T-helper 17 cell (primary cell): ENCODE results near the gene RPS6KA2. TPM values are rescaled to one million over a fixed set of nuclear protein-coding genes. Genes with fewer than 3 reads are reported as not detected.
A peak's percentile ranks its signal among the peaks of the same experiment; 100 is the strongest.

Experiments
- ATAC-seq: fragments of 150-1000 bp; cut with Tn5 transposase; 2 replicates; pipeline ENCODE4 v1.10.0; 2021; ENCODE audit warnings: mild to moderate bottlenecking, moderate library complexity
- DNase-seq, 3 donors: peaks; one replicate each; pipeline versions ENCODE4 v3.0.0 to v3.0.0-alpha.2; 2020 to 2021
- H3K9me3 ChIP-seq: one replicate; pipeline ENCODE4 v1.7.0; 2013; ENCODE audit warnings: low read length, mild to moderate bottlenecking; ENCODE audit not compliant: control insufficient read depth, poor library complexity, severe bottlenecking
- H3K27ac Mint-ChIP-seq: one replicate; pipeline ENCODE4 v1.8.0; 2022; ENCODE audit warnings: mild to moderate bottlenecking, moderate library complexity, mixed read lengths
- H3K27me3 Mint-ChIP-seq: one replicate; pipeline ENCODE4 v1.8.0; 2022; ENCODE audit warnings: mixed read lengths
- H3K36me3 Mint-ChIP-seq: one replicate; pipeline ENCODE4 v1.8.0; 2022; ENCODE audit warnings: low read depth, mixed read lengths
- H3K4me1 Mint-ChIP-seq: one replicate; pipeline ENCODE4 v1.8.0; 2022; ENCODE audit warnings: mild to moderate bottlenecking, mixed read lengths
- H3K4me3 Mint-ChIP-seq: one replicate; pipeline ENCODE4 v1.8.0; 2022; ENCODE audit warnings: mild to moderate bottlenecking, moderate library complexity, mixed read lengths
- total RNA-seq, 4 donors: library from RNA in 2 of 4; stranded (reverse) in 2 of 4; gene quantifications; one replicate each; pipeline ENCODE4 v1.2.3 and lab custom pipeline; 2022 to 2026

Gene RPS6KA2
- total RNA-seq, 2 donors from 2014 or later, result 3.3 to 5.9 TPM

DNA sequence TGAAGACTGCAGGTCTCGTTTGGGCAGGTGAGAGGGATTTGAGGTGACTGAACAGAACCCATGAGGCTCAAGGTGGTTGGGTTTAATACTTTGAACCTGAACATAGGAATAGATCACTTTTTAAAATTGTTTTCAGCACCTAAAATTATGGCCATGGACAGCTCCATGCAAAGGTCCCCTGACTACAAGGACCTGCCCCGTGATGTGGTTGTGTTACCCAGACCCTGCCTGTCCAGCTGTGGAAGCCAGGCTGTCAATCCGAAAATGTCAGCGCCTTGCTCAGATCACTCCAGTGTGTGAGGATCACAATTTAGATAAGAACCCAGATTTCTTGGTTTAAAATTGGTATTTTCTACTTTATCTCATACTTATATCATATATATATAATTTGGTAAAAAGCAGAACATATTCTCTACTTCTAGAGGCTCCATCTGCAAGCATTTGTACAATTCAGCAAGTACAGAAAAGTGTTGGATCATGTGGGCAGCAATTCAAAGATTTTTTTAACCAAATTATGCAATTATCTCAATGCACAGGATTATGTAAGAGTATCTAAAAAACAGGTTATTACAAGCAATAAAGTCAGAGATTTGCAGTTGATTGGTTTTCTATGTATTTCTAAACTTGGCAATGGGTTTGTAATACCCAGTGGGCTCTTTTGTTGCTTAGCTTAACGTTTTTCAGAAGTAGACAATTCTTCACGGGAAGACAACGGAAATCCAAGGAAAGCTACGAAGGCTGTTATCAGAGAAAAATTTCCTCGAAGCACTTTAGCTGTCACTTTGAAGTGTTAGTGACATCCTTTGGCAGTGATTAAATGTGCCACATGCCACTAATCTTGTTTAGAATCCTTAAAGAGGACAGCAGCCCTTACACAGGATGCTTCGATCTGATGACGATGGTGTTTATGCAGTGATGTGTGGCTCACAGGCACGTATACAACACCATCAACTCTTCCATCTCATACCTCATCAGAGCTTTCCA is 24.1 kb upstream of the RPS6KA2 start:
- no peak for DNase-seq
- no peaks in the 10 kb centered on the region for H3K4me1 Mint-ChIP-seq
- H3K36me3 Mint-ChIP-seq, result no peaks in the 10 kb centered on the region
- no peak overlapping the region for H3K27ac Mint-ChIP-seq
- no peak for ATAC-seq
- H3K4me3 Mint-ChIP-seq, result no peak overlapping the region
- no peaks in the 10 kb centered on the region for H3K27me3 Mint-ChIP-seq
- H3K9me3 ChIP-seq, result no peaks in the 10 kb centered on the region

DNA sequence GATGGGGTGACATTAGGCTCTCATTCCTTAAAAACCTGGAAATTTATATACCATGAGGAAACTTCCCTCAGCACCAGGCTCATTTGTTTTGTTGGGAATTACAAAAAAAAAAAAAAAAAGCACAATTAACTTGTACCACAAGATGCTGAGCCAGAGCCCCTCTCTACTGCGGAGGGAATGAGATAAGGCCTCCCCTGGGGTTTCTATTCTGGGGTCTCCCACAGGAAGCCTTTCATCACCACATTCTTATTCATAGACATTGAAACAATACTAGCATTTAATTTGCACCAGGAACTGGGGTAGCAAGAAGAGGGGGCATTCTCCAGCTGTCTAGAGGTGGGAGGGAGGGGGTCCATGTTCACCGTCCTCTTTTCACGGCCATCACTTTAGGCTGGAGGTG is 23.0 kb upstream of the RPS6KA2 start:
- Mint-ChIP-seq H3K36me3 (no peaks in the 10 kb centered on the region), H3K27ac (no peak overlapping the region), H3K27me3 (no peaks in the 10 kb centered on the region), H3K4me1 (no peaks in the 10 kb centered on the region), H3K4me3 (no peak overlapping the region)
- DNase-seq (no peak), ATAC-seq (no peak)
- H3K9me3 ChIP-seq, result no peaks in the 10 kb centered on the region

DNA sequence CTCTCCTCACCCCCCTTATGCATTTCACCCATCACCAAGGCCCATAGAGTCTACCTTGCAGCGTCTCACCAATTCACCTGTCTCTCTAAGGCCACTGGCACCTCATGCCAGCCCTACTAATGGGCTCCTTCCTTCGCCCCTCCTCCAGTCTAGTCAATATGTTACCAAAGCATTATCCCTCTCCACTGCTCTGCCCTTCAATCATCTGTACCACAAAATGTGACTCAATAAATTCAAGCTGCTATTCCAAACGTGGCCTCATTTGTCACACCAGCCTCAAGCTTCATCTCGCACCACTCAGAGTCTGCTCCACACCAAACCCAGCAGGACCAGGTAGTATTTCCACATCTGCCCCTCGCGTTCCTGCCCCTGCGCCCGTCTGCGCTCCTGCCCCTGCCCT is 21.8 kb upstream of the RPS6KA2 start:
- H3K4me3 Mint-ChIP-seq, result no peak overlapping the region
- no peaks in the 10 kb centered on the region for H3K9me3 ChIP-seq
- H3K27ac Mint-ChIP-seq, result no peak overlapping the region
- DNase-seq (no peak), ATAC-seq (no peak)
- no peaks in the 10 kb centered on the region for H3K36me3 Mint-ChIP-seq
- H3K27me3 Mint-ChIP-seq, result no peaks in the 10 kb centered on the region
- no peaks in the 10 kb centered on the region for H3K4me1 Mint-ChIP-seq

GRCh38 chr6:166647896-166648295 is 20.8 kb upstream of the RPS6KA2 start:
- H3K27ac Mint-ChIP-seq, result no peak overlapping the region
- ATAC-seq (no peak), DNase-seq (no peak)
- H3K4me3 Mint-ChIP-seq, result no peak overlapping the region
- H3K9me3 ChIP-seq, result no peaks in the 10 kb centered on the region
- H3K36me3 Mint-ChIP-seq, result no peaks in the 10 kb centered on the region
- no peaks in the 10 kb centered on the region for H3K4me1 Mint-ChIP-seq
- H3K27me3 Mint-ChIP-seq, result no peaks in the 10 kb centered on the region

- no peaks in the 10 kb centered on the region for H3K4me1 Mint-ChIP-seq
- no peak for DNase-seq
Measured at GRCh38 chr6:166646716-166647115, 19.7 kb upstream of the RPS6KA2 start.

DNA sequence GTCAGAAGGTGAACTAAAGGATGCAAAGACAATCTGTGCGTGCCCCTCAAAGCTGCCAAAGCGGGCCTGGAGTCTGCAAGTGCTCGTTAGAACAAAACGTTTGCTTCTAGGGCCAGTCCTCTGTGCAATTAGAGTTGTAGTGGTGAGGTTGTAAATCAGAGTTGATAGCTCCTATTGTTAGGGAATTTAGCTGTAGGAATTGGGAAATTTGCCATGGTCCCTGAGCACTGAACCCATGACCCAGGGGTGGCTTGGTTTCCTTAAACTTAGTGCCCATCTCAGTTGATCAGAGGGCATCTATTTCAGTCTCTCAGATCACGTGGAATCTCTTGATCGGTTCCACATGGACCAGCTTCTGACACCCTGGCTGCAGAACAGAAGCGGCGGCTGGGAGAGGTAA is 18.8 kb upstream of the RPS6KA2 start:
- Mint-ChIP-seq H3K4me3 (no peak overlapping the region), H3K4me1 (no peaks in the 10 kb centered on the region), H3K27ac (no peak overlapping the region), H3K27me3 (peaks cover under 1% of the 10 kb centered on the region), H3K36me3 (no peaks in the 10 kb centered on the region)
- ATAC-seq (no peak), DNase-seq (no peak)
- H3K9me3 ChIP-seq, result no peaks in the 10 kb centered on the region

More at GRCh38 chr6:166646716-166647115, 19.7 kb upstream of the RPS6KA2 start:
- ATAC-seq, result no peak
- no peaks in the 10 kb centered on the region for H3K36me3 Mint-ChIP-seq
- no peaks in the 10 kb centered on the region for H3K9me3 ChIP-seq
- no peaks in the 10 kb centered on the region for H3K27me3 Mint-ChIP-seq
- no peak overlapping the region for H3K27ac Mint-ChIP-seq
- no peak overlapping the region for H3K4me3 Mint-ChIP-seq

GRCh38 chr6:166644681-166645080 is 17.6 kb upstream of the RPS6KA2 start:
- Mint-ChIP-seq H3K27me3 (peaks cover 13% of the 10 kb centered on the region), H3K4me3 (no peak overlapping the region), H3K4me1 (peaks cover 10% of the 10 kb centered on the region), H3K27ac (no peak overlapping the region), H3K36me3 (peaks cover 2% of the 10 kb centered on the region)
- DNase-seq, result no peak
- no peak for ATAC-seq
- H3K9me3 ChIP-seq, result no peaks in the 10 kb centered on the region

- H3K4me1 Mint-ChIP-seq, result peaks cover 14% of the 10 kb centered on the region
- no peaks in the 10 kb centered on the region for H3K9me3 ChIP-seq
- ATAC-seq (no peak), DNase-seq (no peak)
- H3K4me3 Mint-ChIP-seq, result no peak overlapping the region
- no peak overlapping the region for H3K27ac Mint-ChIP-seq
- H3K27me3 Mint-ChIP-seq, result peaks cover 19% of the 10 kb centered on the region
- peaks cover 2% of the 10 kb centered on the region for H3K36me3 Mint-ChIP-seq
Measured at GRCh38 chr6:166643891-166644590, 17.0 kb upstream of the RPS6KA2 start.

DNA sequence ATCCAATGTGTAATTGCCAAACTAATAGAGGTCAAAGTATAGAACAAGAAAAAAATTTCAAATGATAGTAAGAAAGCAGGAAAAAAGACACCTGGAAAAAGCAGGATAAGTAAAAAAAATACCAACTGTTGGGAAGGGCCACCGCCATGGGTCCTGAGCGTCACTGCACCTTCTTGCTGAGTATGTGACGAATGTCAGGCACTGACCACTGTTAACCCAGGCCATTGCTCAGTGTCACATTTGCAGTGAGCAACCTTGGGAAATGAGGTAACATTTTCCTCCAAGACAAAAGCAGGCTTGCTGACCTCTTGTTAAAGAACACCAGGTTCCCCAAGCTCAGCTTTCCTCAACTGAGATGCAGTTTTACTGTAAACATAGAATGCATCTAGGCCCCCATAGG is 15.6 kb upstream of the RPS6KA2 start:
- Mint-ChIP-seq H3K27ac (no peak overlapping the region), H3K27me3 (peaks cover 31% of the 10 kb centered on the region), H3K4me1 (peaks cover 18% of the 10 kb centered on the region), H3K4me3 (no peak overlapping the region), H3K36me3 (peaks cover 5% of the 10 kb centered on the region)
- H3K9me3 ChIP-seq, result no peaks in the 10 kb centered on the region
- ATAC-seq, result no peak
- DNase-seq, result no peak

GRCh38 chr6:166640342-166641043 is 13.4 kb upstream of the RPS6KA2 start:
- no peak overlapping the region for H3K4me3 Mint-ChIP-seq

GRCh38 chr6:166639921-166640320 is 12.9 kb upstream of the RPS6KA2 start:
- H3K9me3 ChIP-seq, result no peaks in the 10 kb centered on the region
- no peak for ATAC-seq
- no peak overlapping the region for H3K4me3 Mint-ChIP-seq
- H3K36me3 Mint-ChIP-seq, result peaks cover 5% of the 10 kb centered on the region
- H3K27me3 Mint-ChIP-seq, result peaks cover 51% of the 10 kb centered on the region
- DNase-seq, result no peak
- H3K4me1 Mint-ChIP-seq, result peaks cover 18% of the 10 kb centered on the region
- peak overlapping the region; percentile 76 for H3K27ac Mint-ChIP-seq

More at GRCh38 chr6:166640342-166641043, 13.4 kb upstream of the RPS6KA2 start:
- no peaks in the 10 kb centered on the region for H3K9me3 ChIP-seq
- Mint-ChIP-seq H3K27me3 (peaks cover 46% of the 10 kb centered on the region), H3K36me3 (peaks cover 5% of the 10 kb centered on the region), H3K4me1 (peaks cover 18% of the 10 kb centered on the region), H3K27ac (peak overlapping the region; percentile 76)
- ATAC-seq (peak; percentile 57), DNase-seq (no peak)

DNA sequence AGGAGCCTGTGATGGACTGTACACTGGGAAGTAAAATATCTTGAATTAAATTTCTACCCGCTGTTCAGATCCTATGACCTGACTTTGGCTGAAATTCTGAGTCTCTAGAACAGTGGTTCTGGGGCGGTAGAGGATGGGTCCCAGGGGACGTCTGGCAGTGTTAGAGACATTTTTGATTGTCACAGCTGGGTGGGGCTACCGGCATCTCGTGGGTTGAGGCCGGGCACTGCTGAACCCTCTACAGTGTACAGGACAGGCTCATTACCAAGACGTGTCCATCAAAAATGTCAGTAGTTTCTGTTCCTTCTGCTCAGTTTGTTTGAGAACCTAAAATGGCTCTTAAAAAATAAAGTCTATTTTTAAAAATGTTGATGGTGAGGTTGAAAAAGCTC is 11.5 kb upstream of the RPS6KA2 start:
- Mint-ChIP-seq H3K36me3 (peaks cover 9% of the 10 kb centered on the region), H3K4me3 (no peak overlapping the region), H3K4me1 (peaks cover 22% of the 10 kb centered on the region), H3K27ac (peak overlapping the region; percentile 6), H3K27me3 (peaks cover 56% of the 10 kb centered on the region)
- no peaks in the 10 kb centered on the region for H3K9me3 ChIP-seq
- DNase-seq (no peak), ATAC-seq (no peak)
